Neural crest cell (in vitro differentiated cells): ENCODE data around the gene BARD1. TPM values are rescaled to one million over a fixed set of nuclear protein-coding genes. Genes with fewer than 3 reads are reported as not detected.
A peak's percentile ranks its signal among the peaks of the same experiment; 100 is the strongest.

Experiments
- DNase-seq: peaks from one replicate; pipeline ENCODE4 v3.0.0; 2021; ENCODE audit warnings: low read depth, mixed read lengths, low spot score
- H3K27ac Mint-ChIP-seq: one replicate; pipeline ENCODE4 v1.8.0; 2021; ENCODE audit warnings: mild to moderate bottlenecking, mixed read lengths; ENCODE audit not compliant: unreplicated experiment
- H3K27me3 Mint-ChIP-seq: 2 replicates; pipeline ENCODE4 v1.8.0; 2021; ENCODE audit warnings: low read depth, mild to moderate bottlenecking, mixed read lengths
- H3K36me3 Mint-ChIP-seq: 2 replicates; pipeline ENCODE4 v1.8.0; 2021; ENCODE audit warnings: low read depth, mild to moderate bottlenecking, mixed read lengths
- H3K4me1 Mint-ChIP-seq: 2 replicates; pipeline ENCODE4 v1.8.0; 2021; ENCODE audit warnings: mixed read lengths
- H3K4me3 Mint-ChIP-seq: one replicate; pipeline ENCODE4 v1.8.0; 2021; ENCODE audit warnings: mild to moderate bottlenecking, mixed read lengths
- H3K9me3 Mint-ChIP-seq: 2 replicates; pipeline ENCODE4 v1.8.0; 2021; ENCODE audit warnings: mixed read lengths
- long read RNA-seq: library from polyadenylated mRNA; unstranded; transcript quantifications from one replicate; pipeline ENCODE4 v2.0.0, GENCODE V29; 2020
- total RNA-seq: library from RNA; stranded (reverse); gene quantifications from 2 replicates; pipeline ENCODE4 v1.2.1, GENCODE V29; 2021
- TF ChIP-seq, protein P1 (sequence below): fragments of 200-600 bp; sonication (generic); conservative IDR thresholded peaks from 2 replicates; pipeline ENCODE4 v1.5.0; 2021; ENCODE audit warnings: antibody characterized with exemption, mild to moderate bottlenecking

BARD1 gene
- total RNA-seq, result 35.0 and 40.4 TPM in 2 replicates
- long read RNA-seq, full-length matches to known transcripts, result 44 of 70 reads
- long read RNA-seq, partial matches to known transcripts, result 16 of 70 reads
- long read RNA-seq, other reads (novel, unspliced or antisense), result 10 of 70 reads

DNA sequence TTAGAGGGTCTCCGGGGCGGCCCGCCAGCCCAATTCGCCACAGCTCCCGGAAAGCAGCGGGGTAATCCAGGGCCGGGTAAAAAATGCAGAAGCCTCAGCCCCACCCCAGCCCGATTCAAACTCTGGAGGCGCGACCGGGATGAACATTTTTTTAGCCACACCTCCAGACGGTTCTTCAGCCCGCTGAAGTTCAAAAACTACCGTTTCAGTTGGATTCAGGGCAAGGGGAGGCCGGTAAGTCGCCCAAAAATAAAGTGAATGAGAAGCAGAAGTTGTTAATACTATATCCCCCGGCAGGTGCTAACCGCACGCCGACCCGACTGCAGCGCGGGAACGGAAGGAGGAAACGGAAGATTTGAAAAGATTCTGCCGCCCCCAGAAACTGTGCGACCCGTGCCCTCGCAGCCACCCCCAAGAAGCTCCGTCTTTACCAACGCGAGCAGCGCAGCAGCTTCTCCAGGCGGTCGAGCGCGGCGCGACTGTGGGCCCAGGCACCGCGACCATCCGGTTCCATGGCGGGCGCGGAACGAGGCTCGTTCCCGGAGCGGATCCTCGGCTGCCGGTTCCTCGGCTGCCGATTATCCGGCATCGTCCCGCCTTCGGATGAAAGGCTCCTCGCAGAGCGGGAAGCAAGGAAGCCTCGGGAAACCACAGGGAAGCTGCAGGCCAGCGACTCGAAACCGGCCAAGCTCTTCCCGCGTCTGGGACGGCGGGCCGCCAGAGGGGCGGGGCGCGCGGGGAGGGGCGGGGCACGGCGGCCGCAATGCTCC, at the start of gene BARD1:
Gene BARD1, minus strand, starts transcription at position 703 of the 770 bp plus-strand sequence. Its CDS starts 114 bp downstream, at position 589.
- no peaks in the 10 kb centered on the region for H3K27me3 Mint-ChIP-seq
- H3K4me3 Mint-ChIP-seq, result peak within 1 kb of the TSS; percentile 95
- peaks cover 44% of the 10 kb centered on the region for H3K4me1 Mint-ChIP-seq
- no peaks in the 10 kb centered on the region for H3K36me3 Mint-ChIP-seq
- H3K9me3 Mint-ChIP-seq, result no peaks in the 10 kb centered on the region
- peak; percentile 36 for DNase-seq
- TF ChIP-seq, protein P1, sequence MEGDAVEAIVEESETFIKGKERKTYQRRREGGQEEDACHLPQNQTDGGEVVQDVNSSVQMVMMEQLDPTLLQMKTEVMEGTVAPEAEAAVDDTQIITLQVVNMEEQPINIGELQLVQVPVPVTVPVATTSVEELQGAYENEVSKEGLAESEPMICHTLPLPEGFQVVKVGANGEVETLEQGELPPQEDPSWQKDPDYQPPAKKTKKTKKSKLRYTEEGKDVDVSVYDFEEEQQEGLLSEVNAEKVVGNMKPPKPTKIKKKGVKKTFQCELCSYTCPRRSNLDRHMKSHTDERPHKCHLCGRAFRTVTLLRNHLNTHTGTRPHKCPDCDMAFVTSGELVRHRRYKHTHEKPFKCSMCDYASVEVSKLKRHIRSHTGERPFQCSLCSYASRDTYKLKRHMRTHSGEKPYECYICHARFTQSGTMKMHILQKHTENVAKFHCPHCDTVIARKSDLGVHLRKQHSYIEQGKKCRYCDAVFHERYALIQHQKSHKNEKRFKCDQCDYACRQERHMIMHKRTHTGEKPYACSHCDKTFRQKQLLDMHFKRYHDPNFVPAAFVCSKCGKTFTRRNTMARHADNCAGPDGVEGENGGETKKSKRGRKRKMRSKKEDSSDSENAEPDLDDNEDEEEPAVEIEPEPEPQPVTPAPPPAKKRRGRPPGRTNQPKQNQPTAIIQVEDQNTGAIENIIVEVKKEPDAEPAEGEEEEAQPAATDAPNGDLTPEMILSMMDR, result no peak
- H3K27ac Mint-ChIP-seq, result peak within 1 kb of the TSS; percentile 97

DNA sequence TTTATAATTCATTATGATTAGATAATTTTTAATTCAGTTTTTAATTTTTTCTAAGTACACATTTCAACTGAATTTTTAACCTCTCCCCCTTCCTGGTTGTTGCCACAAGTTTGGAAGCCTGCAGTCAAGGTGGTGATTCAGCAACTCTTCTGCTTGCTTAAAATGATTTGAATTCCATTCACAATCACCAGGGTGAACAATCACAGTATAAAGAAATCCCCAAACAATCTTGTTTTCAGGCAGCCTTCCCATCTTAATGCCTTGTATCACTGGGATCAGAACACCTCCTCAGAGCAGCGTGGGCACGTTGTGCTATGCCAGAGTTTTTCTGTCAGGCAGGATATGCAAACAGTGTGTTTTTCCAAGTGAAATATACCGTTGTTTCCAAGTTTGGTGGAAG, 46.7 kb upstream of the BARD1 start:
- H3K36me3 Mint-ChIP-seq, result no peaks in the 10 kb centered on the region
- no peak overlapping the region for H3K27ac Mint-ChIP-seq
- H3K4me1 Mint-ChIP-seq, result peaks cover 5% of the 10 kb centered on the region
- H3K9me3 Mint-ChIP-seq, result no peaks in the 10 kb centered on the region
- H3K4me3 Mint-ChIP-seq, result no peak overlapping the region
- TF ChIP-seq, protein P1, result no peak
- no peak for DNase-seq
- no peaks in the 10 kb centered on the region for H3K27me3 Mint-ChIP-seq

DNA sequence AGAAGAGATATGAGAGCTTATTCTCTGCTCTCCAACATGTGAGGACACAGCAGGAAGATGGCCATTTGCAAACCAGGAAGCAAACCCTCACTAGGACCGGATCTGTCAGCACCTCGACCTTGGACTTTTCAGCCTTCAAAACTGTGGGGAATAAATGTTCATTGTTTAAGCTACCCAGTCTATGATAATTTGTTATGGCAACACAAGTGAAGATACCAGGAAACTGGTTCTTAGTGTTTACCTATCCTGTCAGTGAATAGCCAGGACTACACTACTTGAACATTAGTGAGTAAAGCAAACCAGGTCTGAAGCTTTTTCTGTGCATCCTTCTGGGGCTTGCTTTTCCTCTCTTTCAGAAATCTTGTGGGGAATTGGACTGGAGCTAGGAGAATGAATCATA, 44.4 kb upstream of the BARD1 start:
- Mint-ChIP-seq H3K27ac (no peak overlapping the region), H3K36me3 (no peaks in the 10 kb centered on the region), H3K4me1 (peaks cover 5% of the 10 kb centered on the region), H3K9me3 (no peaks in the 10 kb centered on the region), H3K27me3 (no peaks in the 10 kb centered on the region), H3K4me3 (no peak overlapping the region)
- DNase-seq, result no peak
- TF ChIP-seq, protein P1, result no peak

DNA sequence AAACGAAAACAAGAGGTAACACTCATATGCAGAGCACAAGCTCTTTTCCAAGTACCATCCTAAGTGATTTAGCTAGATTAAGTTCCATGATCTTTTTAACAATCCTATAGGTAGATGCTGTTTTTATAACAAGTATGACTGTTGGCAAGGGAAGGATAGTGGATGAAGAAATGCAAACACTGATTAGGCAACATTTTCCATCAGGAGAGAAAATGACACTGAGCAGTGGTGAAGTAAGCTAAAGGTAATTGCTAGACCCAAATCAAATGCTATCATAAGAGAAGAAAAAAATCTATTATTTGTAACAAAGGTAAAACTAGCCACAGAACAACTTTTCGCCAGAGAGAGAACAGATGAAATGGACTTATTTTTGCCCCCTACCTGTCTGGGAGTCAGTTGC, 34.3 kb upstream of the BARD1 start:
- no peaks in the 10 kb centered on the region for H3K27me3 Mint-ChIP-seq

GRCh38 chr2:214839464-214839863, 30.0 kb upstream of the BARD1 start:
- H3K27ac Mint-ChIP-seq, result no peak overlapping the region
- no peak overlapping the region for H3K4me3 Mint-ChIP-seq
- peaks cover 3% of the 10 kb centered on the region for H3K36me3 Mint-ChIP-seq
- no peaks in the 10 kb centered on the region for H3K4me1 Mint-ChIP-seq
- peaks cover 3% of the 10 kb centered on the region for H3K9me3 Mint-ChIP-seq
- no peak for DNase-seq
- TF ChIP-seq, protein P1, result no peak
- H3K27me3 Mint-ChIP-seq, result no peaks in the 10 kb centered on the region

More for the DNA sequence above, 34.3 kb upstream of the BARD1 start:
- TF ChIP-seq, protein P1, result no peak
- peaks cover 3% of the 10 kb centered on the region for H3K9me3 Mint-ChIP-seq
- peaks cover 3% of the 10 kb centered on the region for H3K36me3 Mint-ChIP-seq
- H3K27ac Mint-ChIP-seq, result no peak overlapping the region
- H3K4me3 Mint-ChIP-seq, result no peak overlapping the region
- no peaks in the 10 kb centered on the region for H3K4me1 Mint-ChIP-seq
- DNase-seq, result no peak
